H1 (cell line): Measurements from ENCODE around the gene TEAD2. TPM values are rescaled to one million over a fixed set of nuclear protein-coding genes. Genes with fewer than 3 reads are reported as not detected.

Experiments used
- CTCF ChIA-PET: fragments of 300-600 bp; sonication (Branson Sonifier 250); formaldehyde crosslinking; loops from one replicate; lab custom pipeline; 2021; ENCODE audit not compliant: partially characterized antibody; lab: Charles Lee
- POLR2A ChIA-PET: fragments of 300-600 bp; sonication (Branson Sonifier 250); formaldehyde crosslinking; loops from one replicate; lab custom pipeline; 2021; ENCODE audit warnings: inconsistent platforms; ENCODE audit not compliant: partially characterized antibody; lab: Charles Lee
- DNase-seq, 2 experiments: peaks; one replicate each; pipeline versions ENCODE4 v3.0.0 to v3.0.0-alpha.2; 2010 to 2022; ENCODE audit warnings: low spot score in 2 of 2, low read depth in 1 of 2, mixed read lengths in 1 of 2
- FAIRE-seq: peaks from 2 replicates; lab custom pipeline; 2011; peaks lifted over from hg19 to GRCh38; lab: Jason Lieb, UNC
- H2AFZ ChIP-seq: 2 replicates; pipeline ENCODE4 v1.8.1; 2012; ENCODE audit warnings: low read length, inconsistent platforms
- H2AK5ac ChIP-seq: 2 replicates; pipeline ENCODE4 v1.6.1; 2013; ENCODE audit warnings: low read depth, low read length
- H2BK120ac ChIP-seq: replicated peaks from 2 replicates; pipeline ENCODE3; 2013; ENCODE audit warnings: low read depth, low read length, inconsistent platforms
- H2BK12ac ChIP-seq: 2 replicates; pipeline ENCODE4 v1.6.1; 2013; ENCODE audit warnings: low read depth, low read length
- H2BK15ac ChIP-seq: 2 replicates; pipeline ENCODE4 v1.6.1; 2013; ENCODE audit warnings: low read length
- H2BK20ac ChIP-seq: 2 replicates; pipeline ENCODE4 v1.6.1; 2013; ENCODE audit warnings: low read length
- H2BK5ac ChIP-seq: 2 replicates; pipeline ENCODE4 v1.6.1; 2013; ENCODE audit warnings: low read depth, low read length
- H3K14ac ChIP-seq: 2 replicates; pipeline ENCODE4 v1.6.1; 2013; ENCODE audit warnings: inconsistent platforms; ENCODE audit not compliant: insufficient read length
- H3K18ac ChIP-seq: 2 replicates; pipeline ENCODE4 v1.6.1; 2013; ENCODE audit warnings: low read length; ENCODE audit errors: extremely low read depth
- H3K23ac ChIP-seq: 2 replicates; pipeline ENCODE4 v1.6.1; 2013; ENCODE audit warnings: inconsistent platforms; ENCODE audit not compliant: insufficient read length
- H3K23me2 ChIP-seq: 2 replicates; pipeline ENCODE4 v1.6.1; 2013; ENCODE audit warnings: low read depth, low read length
- H3K27ac ChIP-seq: 2 replicates; pipeline ENCODE4 v1.6.1; 2011; ENCODE audit warnings: low read depth, low read length, inconsistent platforms
- H3K27me3 ChIP-seq, 4 experiments: replicated peaks in 1 of 4; 1 replicate in 1 of 4; 2 replicates in 3 of 4; pipeline versions ENCODE4 v1.6.1 to v1.8.1; 2011 to 2013; ENCODE audit warnings: low read length in 3 of 4, mild to moderate bottlenecking in 3 of 4, inconsistent platforms in 2 of 4, mixed read lengths in 2 of 4, moderate library complexity in 1 of 4; ENCODE audit not compliant: control insufficient read depth in 3 of 4, insufficient read depth in 3 of 4; ENCODE audit errors: extremely low read depth in 1 of 4
- H3K36me3 ChIP-seq, 4 experiments: 2 replicates each; pipeline versions ENCODE4 v1.6.1 to v1.8.1; 2011 to 2013; ENCODE audit warnings: mild to moderate bottlenecking in 4 of 4, low read length in 3 of 4, moderate library complexity in 2 of 4, control low read depth in 1 of 4, inconsistent platforms in 1 of 4; ENCODE audit not compliant: insufficient read depth in 4 of 4, control insufficient read depth in 2 of 4
- H3K4ac ChIP-seq: replicated peaks from 2 replicates; pipeline ENCODE3; 2013; ENCODE audit warnings: low read length, low read depth, mixed read lengths, inconsistent platforms; ENCODE audit not compliant: insufficient read length
- H3K4me1 ChIP-seq, 4 experiments: replicated peaks in 1 of 4; 1 replicate in 1 of 4; 2 replicates in 3 of 4; pipeline versions ENCODE4 v1.6.1 to v1.8.1; 2011 to 2013; ENCODE audit warnings: low read length in 3 of 4, inconsistent platforms in 2 of 4, mixed read lengths in 1 of 4; ENCODE audit not compliant: insufficient read depth in 4 of 4, control insufficient read depth in 3 of 4
- H3K4me2 ChIP-seq, 2 experiments: 2 replicates each; pipeline versions ENCODE4 v1.6.1 to v1.8.1; 2011 to 2013; ENCODE audit warnings: low read depth in 2 of 2, low read length in 2 of 2, control low read depth in 1 of 2, inconsistent platforms in 1 of 2, mild to moderate bottlenecking in 1 of 2; ENCODE audit not compliant: insufficient read depth in 1 of 2
- H3K4me3 ChIP-seq, 4 experiments: fragments of 200-600, 300-600 bp in 1 of 4; sonication (generic), shearing (Covaris generic), sonication (Bioruptor Twin) in 1 of 4; 2 replicates each; pipeline versions ENCODE4 v1.5.1 to v1.8.1; 2011 to 2016; ENCODE audit warnings: low read length in 4 of 4, low read depth in 3 of 4, control low read depth in 2 of 4, inconsistent platforms in 2 of 4, mild to moderate bottlenecking in 2 of 4, mixed read lengths in 1 of 4, moderate library complexity in 1 of 4; ENCODE audit not compliant: insufficient read depth in 2 of 4; ENCODE audit errors: extremely low read depth in 1 of 4
- H3K56ac ChIP-seq: replicated peaks from 2 replicates; pipeline ENCODE3; 2013; ENCODE audit warnings: low read depth, mild to moderate bottlenecking, mixed read lengths, low read length, inconsistent platforms; ENCODE audit not compliant: insufficient read length
- H3K79me1 ChIP-seq: 2 replicates; pipeline ENCODE4 v1.6.1; 2013; ENCODE audit warnings: low read depth, low read length, control low read depth
- H3K79me2 ChIP-seq, 2 experiments: 2 replicates each; pipeline versions ENCODE4 v1.6.1 to v1.8.1; 2012 to 2013; ENCODE audit warnings: low read length in 2 of 2, mild to moderate bottlenecking in 2 of 2, inconsistent platforms in 1 of 2; ENCODE audit not compliant: insufficient read depth in 2 of 2, control insufficient read depth in 1 of 2
- H3K9ac ChIP-seq, 4 experiments: replicated peaks in 1 of 4; 1 replicate in 1 of 4; 2 replicates in 3 of 4; pipeline versions ENCODE4 v1.6.1 to v1.8.1; 2011 to 2013; ENCODE audit warnings: low read depth in 3 of 4, low read length in 3 of 4, control low read depth in 2 of 4, mild to moderate bottlenecking in 2 of 4, moderate library complexity in 2 of 4, inconsistent platforms in 1 of 4; ENCODE audit errors: extremely low read depth in 1 of 4
- H3K9me3 ChIP-seq, 2 experiments: 2 replicates each; pipeline versions ENCODE4 v1.6.1 to v1.8.1; 2012 to 2013; ENCODE audit warnings: mild to moderate bottlenecking in 2 of 2, moderate library complexity in 2 of 2, control low read depth in 1 of 2, inconsistent platforms in 1 of 2, low read depth in 1 of 2, low read length in 1 of 2, mixed read lengths in 1 of 2; ENCODE audit not compliant: insufficient read depth in 2 of 2
- H4K20me1 ChIP-seq, 2 experiments: replicated peaks in 1 of 2; 2 replicates each; pipeline versions ENCODE3 to v1.8.1; 2011 to 2013; ENCODE audit warnings: inconsistent platforms in 2 of 2, low read length in 2 of 2, mild to moderate bottlenecking in 1 of 2; ENCODE audit not compliant: insufficient read depth in 2 of 2, control insufficient read depth in 1 of 2
- H4K5ac ChIP-seq: 2 replicates; pipeline ENCODE4 v1.6.1; 2013; ENCODE audit warnings: low read length, low read depth, mixed read lengths, inconsistent platforms; ENCODE audit not compliant: insufficient read length
- H4K8ac ChIP-seq: 2 replicates; pipeline ENCODE4 v1.8.0; 2013; ENCODE audit warnings: mild to moderate bottlenecking, moderate library complexity, low read length, inconsistent platforms; ENCODE audit not compliant: insufficient read depth; ENCODE audit errors: extremely low read depth
- H4K91ac ChIP-seq: replicated peaks from 2 replicates; pipeline ENCODE3; 2013; ENCODE audit warnings: low read length, mixed read lengths, inconsistent platforms; ENCODE audit not compliant: insufficient read length
- ASH2L ChIP-seq: fragments of 200-600, 300-600 bp; sonication (generic); IDR thresholded peaks from one replicate; pipeline ENCODE4 v1.7.1; 2017; ENCODE audit warnings: low read length
- CHD1 ChIP-seq: IDR thresholded peaks from 2 replicates; pipeline ENCODE4 v1.6.1; 2012; ENCODE audit warnings: low read depth, low read length, improper control_type of control experiment
- CTBP2 ChIP-seq: IDR thresholded peaks from 2 replicates; pipeline ENCODE4 v1.7.0; 2011; ENCODE audit warnings: borderline replicate concordance, mild to moderate bottlenecking, moderate library complexity, mixed read lengths, low read length; ENCODE audit not compliant: insufficient read depth, insufficient read length
- GABPA ChIP-seq: IDR thresholded peaks from 2 replicates; pipeline ENCODE4 v1.6.1; 2011; ENCODE audit warnings: mild to moderate bottlenecking, low read length, moderate library complexity, borderline replicate concordance; ENCODE audit not compliant: insufficient read depth
- JUN ChIP-seq: IDR thresholded peaks from 2 replicates; pipeline ENCODE4 v1.6.1; 2011; ENCODE audit warnings: low read depth, mild to moderate bottlenecking, improper control_type of control experiment, low read length
- POLR2AphosphoS5 ChIP-seq: IDR thresholded peaks from 2 replicates; pipeline ENCODE4 v1.6.1; 2011; ENCODE audit warnings: low read depth, low read length
- RFX5 ChIP-seq: IDR thresholded peaks from 2 replicates; pipeline ENCODE4 v1.6.1; 2011; ENCODE audit warnings: low read depth, low read length, improper control_type of control experiment, borderline replicate concordance
- SIN3A ChIP-seq, 2 experiments: IDR thresholded peaks in 1 of 2; conservative IDR thresholded peaks in 1 of 2; 2 replicates each; pipeline ENCODE4 v1.6.1; 2011 to 2012; ENCODE audit warnings: low read length in 2 of 2, improper control_type of control experiment in 1 of 2, low read depth in 1 of 2, mild to moderate bottlenecking in 1 of 2
- SP4 ChIP-seq: IDR thresholded peaks from 2 replicates; pipeline ENCODE4 v1.6.1; 2012; ENCODE audit warnings: low read length, inconsistent platforms
- WGBS, 2 experiments: shearing (Covaris generic) in 1 of 2; methylation state at CpG; one replicate each; pipeline versions ENCODE4 v1.1.6 to v1.1.7; 2013 to 2015; ENCODE audit warnings: low lambda C conversion rate in 2 of 2, mixed read lengths in 2 of 2, inconsistent platforms in 1 of 2, low coverage in 1 of 2, missing lambda C conversion rate in 1 of 2; ENCODE audit not compliant: insufficient replicate concordance in 2 of 2, insufficient coverage in 1 of 2, insufficient read length in 1 of 2; ENCODE audit errors: extremely low coverage in 1 of 2, missing lambda C conversion rate in 1 of 2; 5-methylcytosine and 5-hydroxymethylcytosine counted together
- polyA plus RNA-seq, 7 experiments: library from polyadenylated mRNA; depleted of rRNA in 3 of 7; stranded (reverse) in 5 of 7; unstranded in 2 of 7; fragments of >200 nt in 5 of 7; fragments of 200-250 nt in 2 of 7; gene quantifications; 1 replicate in 5 of 7; 2 replicates in 1 of 7; 4 replicates in 1 of 7; pipeline versions ENCODE4 v1.2.1 to v1.2.3, GENCODE V29; 2011 to 2013; ENCODE audit warnings: missing spikeins in 2 of 7, mixed read lengths in 2 of 7
- total RNA-seq: library from RNA; stranded (reverse); fragmentation: NEBNext Ultra II Directional; extraction: Animal tissue kit (Norgen Biotek cat#: 25700); gene quantifications from 2 replicates; pipeline ENCODE4 v1.2.1, GENCODE V29; 2021
- TF ChIP-seq, protein P1 (sequence below): IDR thresholded peaks from 2 replicates; pipeline ENCODE4 v1.6.1; 2012; ENCODE audit warnings: inconsistent platforms
- TF ChIP-seq, protein P2 (sequence below): IDR thresholded peaks from 2 replicates; pipeline ENCODE4 v1.6.1; 2011; ENCODE audit warnings: low read length, improper control_type of control experiment

The TEAD2 gene
- total and polyA plus RNA-seq, 2 of the 8 experiments (the other 6 are each of a cell fraction or from before 2014, with no cell fraction given): 87.6 to 146 TPM

DNA sequence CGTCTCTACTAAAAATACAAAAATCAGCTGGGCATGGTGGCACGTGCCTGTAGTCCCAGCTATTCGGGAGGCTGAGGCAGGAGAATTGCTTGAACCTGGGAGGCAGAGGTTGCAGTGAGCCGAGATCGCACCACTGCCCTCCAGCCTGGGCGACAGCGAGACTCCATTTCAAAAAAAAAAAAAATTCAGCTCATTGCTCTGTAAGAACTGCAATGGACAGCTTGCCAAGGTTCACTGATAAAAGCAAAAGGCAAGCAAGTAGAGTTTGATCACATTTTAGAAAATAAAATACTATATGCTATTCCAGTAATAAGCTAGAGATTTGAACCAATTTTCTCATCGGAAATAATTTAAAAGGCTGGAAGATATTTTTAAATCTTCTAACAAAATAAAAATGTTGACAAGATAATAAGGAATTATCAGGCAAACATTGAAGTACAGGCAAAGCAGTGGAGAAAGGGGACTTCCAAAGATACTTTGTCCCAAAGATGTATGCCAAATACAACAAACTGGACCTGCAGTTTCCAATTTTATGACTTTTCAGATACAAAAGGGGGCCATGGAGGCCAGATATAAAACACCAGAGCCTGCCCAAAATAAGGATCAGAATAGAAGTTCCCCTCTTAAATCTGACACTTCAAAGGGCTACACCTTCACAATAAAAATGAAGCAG is 66.9 kb downstream of the TEAD2 start:
- 90% methylated on average over 8 of the region's 8 CpGs; no CpG with 5 or more reads in 1 of the 2 experiments for WGBS, 2 experiments
- H3K36me3 ChIP-seq: no peaks in the 10 kb centered on the region
- no peak overlapping the region for H3K4me3 ChIP-seq
- H2BK20ac ChIP-seq: no peak overlapping the region
- no peak overlapping the region for H2BK15ac ChIP-seq
- H3K27me3 ChIP-seq: no peaks in the 10 kb centered on the region
- no peak overlapping the region for H3K4me2 ChIP-seq
- POLR2A ChIA-PET: interaction anchor here (0.6 kb wide), 1 partner anchor 17 kb away, joined by 3 read pairs; no protein-coding TSS in a partner anchor
- no peaks in the 10 kb centered on the region for H4K20me1 ChIP-seq
- no peak for FAIRE-seq
- no peak overlapping the region for H2BK120ac ChIP-seq
- H3K23me2 ChIP-seq: no peaks in the 10 kb centered on the region
- H4K91ac ChIP-seq: no peak overlapping the region
- no peak overlapping the region for H2BK12ac ChIP-seq
- no peaks in the 10 kb centered on the region for H3K4me1 ChIP-seq
- H3K4ac ChIP-seq: no peak overlapping the region
- no peak overlapping the region for H3K9ac ChIP-seq
- no peaks in the 10 kb centered on the region for H3K9me3 ChIP-seq
- CTCF ChIA-PET: interaction anchor here (1.0 to 2.6 kb wide), 5 partner anchors 13 to 70 kb away, joined by 3 to 10 read pairs (median 4); no protein-coding TSS in a partner anchor
- no peak for DNase-seq
- no peak overlapping the region for H3K23ac ChIP-seq
- no peak overlapping the region for H4K5ac ChIP-seq
- no peak overlapping the region for H3K56ac ChIP-seq
- H4K8ac ChIP-seq: no peak overlapping the region
- no peak overlapping the region for H2BK5ac ChIP-seq
- no peak overlapping the region for H3K27ac ChIP-seq
- H3K79me2 ChIP-seq: no peaks in the 10 kb centered on the region
- no peak overlapping the region for H2AK5ac ChIP-seq
- H3K18ac ChIP-seq: no peak overlapping the region
- H3K79me1 ChIP-seq: no peaks in the 10 kb centered on the region
- no peak overlapping the region for H2AFZ ChIP-seq
- H3K14ac ChIP-seq: no peak overlapping the region
- TF ChIP-seq SP4: no peak
- TF ChIP-seq CTBP2: no peak
- no peak for TF ChIP-seq ASH2L
- no peak for TF ChIP-seq SIN3A (conservative IDR thresholded peaks at IDR 0.05 in 1 of 2, IDR thresholded peaks at IDR 0.05 in 1 of 2; ENCODE audit: low read depth in 1 of 2, low read length in 2 of 2)
- no peak for TF ChIP-seq RFX5
- TF ChIP-seq, protein P1, sequence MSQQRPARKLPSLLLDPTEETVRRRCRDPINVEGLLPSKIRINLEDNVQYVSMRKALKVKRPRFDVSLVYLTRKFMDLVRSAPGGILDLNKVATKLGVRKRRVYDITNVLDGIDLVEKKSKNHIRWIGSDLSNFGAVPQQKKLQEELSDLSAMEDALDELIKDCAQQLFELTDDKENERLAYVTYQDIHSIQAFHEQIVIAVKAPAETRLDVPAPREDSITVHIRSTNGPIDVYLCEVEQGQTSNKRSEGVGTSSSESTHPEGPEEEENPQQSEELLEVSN: no peak
- no peak for TF ChIP-seq GABPA
- TF ChIP-seq CHD1: no peak
- no peak for TF ChIP-seq POLR2AphosphoS5
- TF ChIP-seq, protein P2, sequence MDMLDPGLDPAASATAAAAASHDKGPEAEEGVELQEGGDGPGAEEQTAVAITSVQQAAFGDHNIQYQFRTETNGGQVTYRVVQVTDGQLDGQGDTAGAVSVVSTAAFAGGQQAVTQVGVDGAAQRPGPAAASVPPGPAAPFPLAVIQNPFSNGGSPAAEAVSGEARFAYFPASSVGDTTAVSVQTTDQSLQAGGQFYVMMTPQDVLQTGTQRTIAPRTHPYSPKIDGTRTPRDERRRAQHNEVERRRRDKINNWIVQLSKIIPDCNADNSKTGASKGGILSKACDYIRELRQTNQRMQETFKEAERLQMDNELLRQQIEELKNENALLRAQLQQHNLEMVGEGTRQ: no peak
- no peak for TF ChIP-seq JUN
